HUES6 (cell line): Measurements from ENCODE around the gene FLOT2.
A peak's percentile ranks its signal among the peaks of the same experiment; 100 is the strongest.

ENCODE experiments used
- H3K27ac ChIP-seq: 2 replicates; pipeline ENCODE4 v1.7.0; 2013; ENCODE audit warnings: low read depth, mild to moderate bottlenecking, low read length, inconsistent platforms
- H3K27me3 ChIP-seq: 2 replicates; pipeline ENCODE4 v1.6.1; 2013; ENCODE audit warnings: low read length; ENCODE audit not compliant: control insufficient read depth, insufficient read depth
- H3K36me3 ChIP-seq: 2 replicates; pipeline ENCODE4 v1.6.1; 2013; ENCODE audit warnings: low read length; ENCODE audit not compliant: control insufficient read depth, insufficient read depth
- H3K4me1 ChIP-seq: 2 replicates; pipeline ENCODE4 v1.6.1; 2013; ENCODE audit warnings: low read length; ENCODE audit not compliant: control insufficient read depth, insufficient read depth
- H3K4me3 ChIP-seq: 2 replicates; pipeline ENCODE4 v1.5.1; 2013; ENCODE audit warnings: low read depth, low read length
- H3K9ac ChIP-seq: one replicate; pipeline ENCODE4 v1.6.1; 2013; ENCODE audit warnings: mild to moderate bottlenecking, low read length
- H3K9me3 ChIP-seq: 2 replicates; pipeline ENCODE4 v1.6.1; 2013; ENCODE audit warnings: low read depth, low read length; ENCODE audit not compliant: control insufficient read depth, insufficient read depth

Gene FLOT2, protein sequence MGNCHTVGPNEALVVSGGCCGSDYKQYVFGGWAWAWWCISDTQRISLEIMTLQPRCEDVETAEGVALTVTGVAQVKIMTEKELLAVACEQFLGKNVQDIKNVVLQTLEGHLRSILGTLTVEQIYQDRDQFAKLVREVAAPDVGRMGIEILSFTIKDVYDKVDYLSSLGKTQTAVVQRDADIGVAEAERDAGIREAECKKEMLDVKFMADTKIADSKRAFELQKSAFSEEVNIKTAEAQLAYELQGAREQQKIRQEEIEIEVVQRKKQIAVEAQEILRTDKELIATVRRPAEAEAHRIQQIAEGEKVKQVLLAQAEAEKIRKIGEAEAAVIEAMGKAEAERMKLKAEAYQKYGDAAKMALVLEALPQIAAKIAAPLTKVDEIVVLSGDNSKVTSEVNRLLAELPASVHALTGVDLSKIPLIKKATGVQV

DNA sequence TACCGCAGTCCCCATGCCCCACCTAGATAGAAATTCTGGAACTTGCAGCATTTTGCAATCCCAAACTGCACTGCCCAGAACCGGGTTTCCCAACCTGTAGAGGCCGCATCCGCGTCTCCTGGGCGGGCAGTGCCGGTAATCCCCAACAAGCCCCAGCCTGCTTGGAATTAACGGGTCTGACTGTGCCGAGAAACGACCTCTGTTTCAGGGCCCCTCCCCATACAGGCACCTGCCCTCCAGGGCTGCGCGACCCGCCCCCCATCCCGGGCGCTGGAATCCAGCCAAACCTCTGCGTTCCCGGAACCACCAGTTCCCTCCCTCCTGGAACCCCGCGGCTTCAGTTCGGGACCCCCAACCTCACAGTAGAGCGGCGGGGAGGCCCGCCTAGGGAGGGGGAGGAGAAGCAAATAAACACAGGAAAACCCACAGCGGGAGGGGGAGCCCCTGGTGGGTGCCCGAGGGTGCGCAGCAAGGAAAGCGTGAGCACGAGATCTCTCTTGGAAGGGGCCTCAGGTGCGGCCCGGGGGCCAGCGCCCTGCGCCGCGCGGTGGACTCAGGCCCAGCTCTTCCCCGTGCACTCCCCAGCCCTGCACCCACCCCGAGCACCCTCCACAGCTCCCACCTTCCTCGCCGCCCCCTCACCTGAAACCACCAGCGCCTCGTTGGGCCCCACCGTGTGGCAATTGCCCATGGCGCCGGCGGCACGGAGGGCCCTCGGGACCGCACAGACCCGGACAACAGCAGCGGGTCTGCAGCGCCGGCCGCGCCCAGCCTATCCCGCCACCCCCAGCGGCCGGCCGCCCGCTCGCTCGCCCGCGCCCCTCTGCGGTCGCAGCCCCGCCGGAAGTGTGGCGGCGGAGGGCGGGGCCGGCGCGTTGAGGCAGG is at the start of gene FLOT2:
Gene FLOT2 (minus strand): TSS at position 850 of the 885 bp plus-strand sequence. CDS start 159 bp downstream, at position 691.
- Histone ChIP-seq H3K9me3 (no peaks in the 10 kb centered on the region), H3K27me3 (no peaks in the 10 kb centered on the region), H3K36me3 (peaks cover 7% of the 10 kb centered on the region; the same call in 1 of the 2 replicates), H3K4me3 (peak within 1 kb of the TSS; percentile 94), H3K27ac (peak within 1 kb of the TSS; percentile 74; the same call in 1 of the 2 replicates), H3K4me1 (peaks cover 18% of the 10 kb centered on the region), H3K9ac (peak within 1 kb of the TSS; percentile 73)

DNA sequence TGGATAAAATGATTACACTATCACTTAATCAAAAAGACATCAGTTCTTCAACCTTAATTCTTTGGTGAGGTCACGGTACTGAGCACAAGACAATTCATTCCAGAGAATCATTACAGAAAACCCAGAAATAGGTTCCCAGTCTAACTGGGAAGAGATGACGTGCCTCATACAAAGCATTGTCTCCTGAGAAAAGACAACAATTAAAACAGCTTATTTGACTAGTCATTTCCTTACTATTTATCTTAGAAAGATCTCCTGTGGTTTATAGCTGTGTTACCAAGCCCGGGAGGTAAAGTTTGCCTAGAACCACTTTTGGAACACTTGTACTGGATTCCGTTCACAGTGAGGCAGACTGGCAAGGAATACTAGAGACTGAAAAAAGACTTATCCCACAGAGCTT is 48.7 kb upstream of the FLOT2 start:
- Histone ChIP-seq H3K9me3 (no peaks in the 10 kb centered on the region), H3K27ac (no peak overlapping the region), H3K9ac (no peak overlapping the region), H3K4me3 (no peak overlapping the region), H3K36me3 (peaks cover 33% of the 10 kb centered on the region), H3K4me1 (peaks cover 12% of the 10 kb centered on the region), H3K27me3 (no peaks in the 10 kb centered on the region)

DNA sequence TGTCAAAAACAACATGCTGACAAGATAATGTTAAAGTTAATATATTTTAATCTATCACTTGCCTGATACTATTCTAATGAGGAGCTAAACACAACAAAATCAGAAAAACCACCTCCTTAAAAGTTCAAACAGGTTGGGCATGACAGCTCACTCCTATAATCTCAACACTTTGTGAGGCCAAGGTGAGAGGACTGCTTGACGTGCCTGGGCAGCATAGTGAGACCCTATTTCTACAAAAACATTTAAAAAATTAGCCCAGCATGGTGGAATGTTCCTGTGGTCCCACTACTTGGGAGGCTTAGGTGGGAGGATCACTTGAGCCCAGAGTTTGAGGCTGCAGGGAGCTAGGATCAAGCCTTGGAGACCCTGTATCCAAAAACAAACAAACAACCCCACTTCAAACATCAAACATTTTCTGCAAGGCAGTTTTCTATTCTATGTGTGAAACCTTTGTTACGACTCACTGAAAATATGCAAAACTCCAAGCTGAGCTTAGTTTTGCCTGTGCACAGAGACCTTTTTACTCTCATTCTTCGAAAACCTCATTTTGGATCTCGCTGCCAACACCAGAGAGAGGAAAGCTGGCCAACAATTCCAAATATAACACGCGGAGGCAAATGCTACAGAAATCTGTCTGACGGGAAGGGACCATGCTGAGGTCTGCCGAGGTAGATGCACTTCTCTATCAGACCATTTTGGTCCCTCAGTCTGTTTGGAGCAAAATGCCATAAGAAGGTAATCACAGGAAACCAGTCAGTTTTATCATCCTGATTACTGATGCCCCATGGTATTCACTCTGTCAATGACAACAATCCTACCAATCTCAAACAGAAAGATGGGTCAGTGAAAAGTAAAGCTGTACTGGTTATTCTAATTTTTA is 47.6 kb upstream of the FLOT2 start:
- peaks cover 19% of the 10 kb centered on the region for H3K4me1 ChIP-seq
- no peaks in the 10 kb centered on the region for H3K9me3 ChIP-seq
- H3K4me3 ChIP-seq = no peak overlapping the region
- no peak overlapping the region for H3K27ac ChIP-seq
- H3K9ac ChIP-seq = no peak overlapping the region
- H3K36me3 ChIP-seq = peaks cover 37% of the 10 kb centered on the region
- no peaks in the 10 kb centered on the region for H3K27me3 ChIP-seq

DNA sequence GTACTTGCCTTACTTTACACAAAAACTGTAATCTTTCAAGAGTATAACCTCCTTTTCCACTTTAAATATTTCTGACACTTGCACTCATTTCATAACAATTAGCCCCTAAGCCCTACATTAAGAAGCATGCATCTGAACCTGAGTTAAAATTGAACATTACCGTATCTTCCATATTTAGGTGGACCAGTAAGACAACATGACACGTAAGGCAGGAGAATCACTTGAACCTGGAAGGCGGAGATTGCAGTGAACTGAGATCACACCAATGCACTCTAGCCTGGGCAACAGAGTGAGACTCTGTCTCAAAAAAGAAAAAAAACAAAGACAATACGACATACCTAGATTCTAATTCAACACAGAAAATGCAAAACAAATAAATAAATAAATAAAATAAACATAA is 46.8 kb upstream of the FLOT2 start:
- no peaks in the 10 kb centered on the region for H3K27me3 ChIP-seq
- H3K9ac ChIP-seq = no peak overlapping the region
- H3K9me3 ChIP-seq = no peaks in the 10 kb centered on the region
- peaks cover 24% of the 10 kb centered on the region for H3K4me1 ChIP-seq
- H3K27ac ChIP-seq = no peak overlapping the region
- no peak overlapping the region for H3K4me3 ChIP-seq
- H3K36me3 ChIP-seq = peaks cover 38% of the 10 kb centered on the region

DNA sequence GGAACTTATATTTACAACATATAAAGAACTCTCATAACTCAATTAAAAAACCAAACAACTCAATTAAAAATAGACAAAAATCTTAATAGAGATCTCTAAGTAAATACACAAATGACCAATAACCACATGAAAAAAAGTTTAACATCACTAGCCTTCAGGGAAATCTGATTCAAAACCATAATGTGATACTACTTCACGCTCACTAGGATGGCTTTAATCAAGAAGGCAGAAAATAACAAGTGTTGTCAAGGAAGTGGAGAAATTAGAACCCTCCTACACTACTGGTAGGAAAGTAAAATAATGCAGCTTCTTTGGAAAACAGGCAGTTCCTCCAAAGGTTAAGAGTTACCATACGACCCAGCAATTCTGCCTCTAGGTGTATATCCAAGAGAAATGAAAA is 45.4 kb upstream of the FLOT2 start:
- Histone ChIP-seq H3K4me1 (peaks cover 17% of the 10 kb centered on the region), H3K9me3 (no peaks in the 10 kb centered on the region), H3K36me3 (peaks cover 43% of the 10 kb centered on the region), H3K27me3 (no peaks in the 10 kb centered on the region), H3K4me3 (no peak overlapping the region), H3K9ac (no peak overlapping the region), H3K27ac (no peak overlapping the region)

DNA sequence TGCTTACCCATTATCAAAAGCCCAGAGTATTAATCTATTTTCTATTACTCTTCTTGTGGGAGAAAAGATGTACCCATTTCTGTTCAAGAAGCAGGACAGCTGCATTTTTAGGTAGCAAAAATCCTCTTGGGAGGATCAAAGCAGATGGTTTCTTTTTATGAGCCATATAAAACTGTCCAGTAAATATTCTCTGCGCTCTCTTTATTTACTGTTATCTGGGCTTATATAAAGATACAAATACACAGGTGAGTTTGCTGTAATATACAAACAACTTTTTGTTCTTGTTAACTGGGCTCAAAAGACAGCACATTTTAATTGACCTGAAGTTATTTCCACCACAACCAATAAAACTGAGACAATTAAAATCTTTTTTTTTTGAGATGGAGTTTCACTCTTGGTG is 43.7 kb upstream of the FLOT2 start:
- H3K9me3 ChIP-seq = no peaks in the 10 kb centered on the region
- H3K27ac ChIP-seq = no peak overlapping the region
- no peaks in the 10 kb centered on the region for H3K27me3 ChIP-seq
- H3K9ac ChIP-seq = no peak overlapping the region
- peaks cover 28% of the 10 kb centered on the region for H3K4me1 ChIP-seq
- H3K4me3 ChIP-seq = no peak overlapping the region
- H3K36me3 ChIP-seq = peaks cover 37% of the 10 kb centered on the region

DNA sequence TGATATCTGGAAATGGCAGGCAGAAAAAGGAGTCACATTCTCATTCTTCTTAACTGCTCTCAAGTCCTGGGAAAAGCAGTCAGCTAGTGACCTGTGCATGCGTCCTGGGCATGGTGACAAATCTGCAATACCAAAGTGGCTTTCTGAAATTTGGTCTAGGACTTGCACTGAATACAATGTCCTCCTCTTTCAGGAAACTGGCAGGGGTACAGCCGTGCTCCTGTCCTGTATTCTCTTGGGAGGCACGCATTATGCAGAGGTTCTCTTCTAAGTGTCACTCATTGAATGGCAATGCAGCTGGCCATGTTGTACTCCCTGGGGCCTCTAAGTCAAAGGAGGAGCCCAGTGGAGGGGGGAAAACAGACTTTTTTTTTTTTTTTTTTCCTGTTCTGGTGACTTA is 43.1 kb upstream of the FLOT2 start:
- Histone ChIP-seq H3K27me3 (no peaks in the 10 kb centered on the region), H3K9ac (no peak overlapping the region), H3K4me1 (peaks cover 32% of the 10 kb centered on the region), H3K36me3 (peaks cover 42% of the 10 kb centered on the region), H3K27ac (no peak overlapping the region), H3K4me3 (no peak overlapping the region), H3K9me3 (no peaks in the 10 kb centered on the region)

DNA sequence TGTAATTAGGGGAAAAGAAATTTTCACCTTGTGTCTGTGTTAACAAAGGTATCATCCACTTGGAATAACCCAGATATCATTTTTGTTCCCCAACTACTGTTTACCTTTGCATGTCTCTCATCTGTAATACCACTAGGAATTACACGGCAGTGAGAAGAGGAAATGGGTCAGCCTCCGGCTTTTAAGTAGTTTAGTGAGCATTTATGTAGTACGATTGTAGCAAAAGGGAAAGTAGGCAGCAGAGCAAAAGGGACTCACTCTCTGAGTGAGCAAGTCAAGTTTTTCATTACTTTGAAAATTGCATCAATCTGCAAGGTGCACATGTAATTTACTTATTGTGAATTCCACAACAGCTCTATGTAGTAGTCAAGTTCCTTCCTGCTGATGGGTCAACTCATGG is 42.6 kb upstream of the FLOT2 start:
- no peaks in the 10 kb centered on the region for H3K9me3 ChIP-seq
- peaks cover 38% of the 10 kb centered on the region for H3K36me3 ChIP-seq
- H3K27ac ChIP-seq = no peak overlapping the region
- H3K9ac ChIP-seq = no peak overlapping the region
- no peaks in the 10 kb centered on the region for H3K27me3 ChIP-seq
- H3K4me1 ChIP-seq = peaks cover 32% of the 10 kb centered on the region
- H3K4me3 ChIP-seq = no peak overlapping the region

DNA sequence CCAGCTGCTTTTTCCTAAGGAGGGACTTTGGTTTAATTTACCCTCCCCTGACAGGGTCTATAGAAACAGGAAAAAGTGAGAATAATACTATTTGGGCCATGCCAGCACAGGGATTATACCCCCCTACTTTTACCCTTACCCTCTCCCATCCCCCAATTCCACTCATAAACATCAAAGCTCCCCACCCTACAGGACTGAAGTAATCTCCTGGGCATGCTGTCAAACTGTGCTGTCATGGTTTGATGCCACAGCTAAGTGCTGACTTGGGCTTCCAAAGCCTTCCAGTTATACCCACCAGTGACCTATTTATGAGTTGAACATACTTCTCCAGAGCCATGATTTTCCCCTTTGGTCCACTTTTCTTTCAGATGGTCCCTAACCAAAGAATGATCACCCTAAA is 41.0 kb upstream of the FLOT2 start:
- Histone ChIP-seq H3K27ac (no peak overlapping the region), H3K4me1 (peaks cover 32% of the 10 kb centered on the region), H3K9ac (no peak overlapping the region), H3K4me3 (no peak overlapping the region), H3K27me3 (no peaks in the 10 kb centered on the region), H3K36me3 (peaks cover 32% of the 10 kb centered on the region), H3K9me3 (no peaks in the 10 kb centered on the region)

DNA sequence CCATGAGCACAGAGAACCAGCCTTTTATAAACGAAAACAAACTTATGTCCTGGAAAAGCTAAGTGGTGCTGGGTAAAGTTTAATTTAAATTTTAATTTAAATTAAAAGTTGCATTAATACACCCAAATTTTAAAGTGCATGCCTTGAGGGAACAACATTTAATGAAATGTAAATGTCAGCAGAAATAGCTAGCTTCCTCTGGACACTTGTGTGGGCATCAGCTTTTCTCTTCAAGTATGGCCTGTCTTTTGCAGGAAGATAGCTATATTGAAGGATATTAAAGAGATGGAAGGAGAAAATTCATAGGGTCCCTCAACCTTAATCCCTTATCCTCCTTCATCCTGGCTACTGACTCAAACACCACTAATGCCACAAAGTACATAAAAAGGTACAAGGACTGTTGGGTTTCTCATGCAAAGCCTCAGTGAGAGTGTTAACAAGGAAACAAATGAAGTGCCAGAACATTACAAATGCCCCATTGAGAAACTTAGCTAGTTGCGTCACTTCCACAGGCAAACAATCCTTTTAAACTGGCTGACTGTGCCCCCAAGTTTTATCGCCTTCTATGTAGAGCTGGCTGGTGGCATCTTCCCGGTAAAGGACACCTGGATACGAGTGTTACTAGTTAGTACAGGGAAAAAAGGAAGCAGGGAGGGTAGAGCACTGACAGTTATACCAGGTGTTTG is 39.7 kb upstream of the FLOT2 start:
- no peak overlapping the region for H3K4me3 ChIP-seq
- H3K36me3 ChIP-seq = peaks cover 33% of the 10 kb centered on the region
- no peak overlapping the region for H3K9ac ChIP-seq
- H3K27me3 ChIP-seq = no peaks in the 10 kb centered on the region
- H3K4me1 ChIP-seq = peaks cover 32% of the 10 kb centered on the region
- no peak overlapping the region for H3K27ac ChIP-seq
- no peaks in the 10 kb centered on the region for H3K9me3 ChIP-seq
